SH-SY5Y (cell line): ENCODE results near the gene FLAD1.

ENCODE experiments used
- GATA2 ChIP-seq: IDR thresholded peaks from 2 replicates; pipeline ENCODE4 v1.6.1; 2011; ENCODE audit warnings: mild to moderate bottlenecking, low read depth, low read length
- GATA3 ChIP-seq: IDR thresholded peaks from 2 replicates; pipeline ENCODE4 v1.6.1; 2011; ENCODE audit warnings: low read depth, mild to moderate bottlenecking, low read length, moderate library complexity

GRCh38 chr1:154970631-154971340 is 12.4 kb upstream of the FLAD1 start, which contains the start of gene SHC1:
- TF ChIP-seq GATA2 (no peak), GATA3 (no peak)
